HFF-Myc (cell line): Measurements from ENCODE around the gene NUP98.

Experiments
- DNase-seq: peaks from one replicate; pipeline ENCODE4 v3.0.0-alpha.2; 2011; ENCODE audit warnings: low read depth; ENCODE audit errors: extremely low read depth
- H3K4me3 ChIP-seq: replicated peaks from 2 replicates; pipeline ENCODE4 v1.5.1; 2011; ENCODE audit warnings: low read depth, mild to moderate bottlenecking, control low read depth, low read length
- CTCF ChIP-seq: IDR thresholded peaks from 2 replicates; pipeline ENCODE4 v1.5.1; 2012; ENCODE audit warnings: mild to moderate bottlenecking, low read depth, low read length, control low read depth; ENCODE audit errors: missing control alignments

Gene NUP98

GRCh38 chr11:3700410-3700809 lies 96.9 kb downstream of the NUP98 start:
- H3K4me3 ChIP-seq: no peak overlapping the region
- DNase-seq: no peak
- TF ChIP-seq CTCF: no peak

- no peak for DNase-seq
- TF ChIP-seq CTCF: no peak
- no peak overlapping the region for H3K4me3 ChIP-seq
Observed at GRCh38 chr11:3686751-3687150, 110.6 kb downstream of the NUP98 start.

- TF ChIP-seq CTCF: no peak
- no peak for DNase-seq
Observed at GRCh38 chr11:3685923-3686322, 111.4 kb downstream of the NUP98 start.

GRCh38 chr11:3684819-3685172 lies 112.6 kb downstream of the NUP98 start:
- H3K4me3 ChIP-seq: no peak overlapping the region
- TF ChIP-seq CTCF: no peak
- no peak for DNase-seq

More at GRCh38 chr11:3685923-3686322, 111.4 kb downstream of the NUP98 start:
- no peak overlapping the region for H3K4me3 ChIP-seq

- H3K4me3 ChIP-seq: no peak overlapping the region
- DNase-seq: no peak
- no peak for TF ChIP-seq CTCF
Observed at GRCh38 chr11:3684129-3684818, 113.1 kb downstream of the NUP98 start.

- TF ChIP-seq CTCF: no peak
- no peak for DNase-seq
- no peak overlapping the region for H3K4me3 ChIP-seq
Observed at GRCh38 chr11:3683039-3683438, 114.3 kb downstream of the NUP98 start.

- H3K4me3 ChIP-seq: no peak overlapping the region
- no peak for TF ChIP-seq CTCF
- no peak for DNase-seq
Observed at GRCh38 chr11:3679077-3679476, 118.3 kb downstream of the NUP98 start.
